Stimulated activated CD4-positive, alpha-beta T cell treated with anti-CD3 and anti-CD28 coated beads, Interleukin-12 subunit alpha, Interleukin-12 subunit beta, amount 100 ng/mL, for 24 hours (primary cell): Measurements from ENCODE around the gene YIPF7.

Source experiments
- DNase-seq, 2 experiments: peaks; one replicate each; pipeline ENCODE4 v3.0.0-alpha.2; 2020; ENCODE audit warnings: low read depth in 2 of 2

YIPF7 gene

DNA sequence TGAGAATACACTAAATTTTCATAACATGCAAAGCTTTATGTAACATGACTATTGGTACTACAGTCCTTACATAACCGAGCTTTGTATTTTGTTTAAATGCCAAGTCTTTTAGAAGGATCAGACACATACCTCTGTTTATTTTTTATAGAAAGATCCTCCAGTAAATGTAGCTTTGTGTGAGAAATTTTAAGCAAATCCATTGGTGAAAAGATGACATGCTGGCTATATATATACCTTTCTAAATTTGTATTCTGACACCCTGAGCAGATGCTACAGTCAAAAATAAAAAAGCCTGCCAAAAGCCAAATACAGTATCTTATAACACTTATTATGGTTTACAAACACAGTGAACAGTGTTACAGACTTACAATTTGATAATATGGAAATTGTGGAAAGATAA is at the start of gene YIPF7:
Gene YIPF7, minus strand, starts transcription at position 201 of the 400 bp plus-strand sequence. CDS start 1,525 bp downstream, outside the sequence.
- no peak for DNase-seq

DNA sequence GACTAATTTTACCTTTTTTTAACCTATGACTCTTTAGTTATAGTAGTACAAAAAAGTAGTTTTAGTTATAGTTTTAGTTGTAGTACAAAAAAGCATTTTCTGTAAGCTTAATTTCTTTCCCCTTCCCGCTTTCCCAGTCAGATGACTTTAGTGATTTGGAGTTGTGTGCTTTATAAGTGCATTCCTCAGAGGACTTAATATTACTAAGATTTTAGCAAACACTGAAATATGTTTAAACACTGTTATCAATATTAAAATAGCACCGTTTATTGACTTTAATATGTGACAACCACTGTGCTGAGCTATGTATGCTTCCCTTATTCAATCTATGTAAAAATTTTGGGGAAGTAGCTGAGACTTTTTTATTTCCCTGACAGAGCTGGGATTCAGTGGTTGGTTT is 49.6 kb upstream of the YIPF7 start:
- no peak for DNase-seq

- no peak for DNase-seq
These were observed 49.0 kb upstream of the YIPF7 start for GRCh38 chr4:44700427-44700826.

- no peak for DNase-seq
These were observed 33.2 kb upstream of the YIPF7 start for GRCh38 chr4:44684648-44685047.

- DNase-seq: no peak
These were observed 27.6 kb upstream of the YIPF7 start for GRCh38 chr4:44679060-44679459.

GRCh38 chr4:44678094-44679041 is 26.9 kb upstream of the YIPF7 start, which contains the start of gene GUF1:
TSS of gene GUF1 (plus strand) at chr4:44678420. CDS start at chr4:44678623, 203 bp downstream.
- peak; percentile 78 to 80 for DNase-seq

DNA sequence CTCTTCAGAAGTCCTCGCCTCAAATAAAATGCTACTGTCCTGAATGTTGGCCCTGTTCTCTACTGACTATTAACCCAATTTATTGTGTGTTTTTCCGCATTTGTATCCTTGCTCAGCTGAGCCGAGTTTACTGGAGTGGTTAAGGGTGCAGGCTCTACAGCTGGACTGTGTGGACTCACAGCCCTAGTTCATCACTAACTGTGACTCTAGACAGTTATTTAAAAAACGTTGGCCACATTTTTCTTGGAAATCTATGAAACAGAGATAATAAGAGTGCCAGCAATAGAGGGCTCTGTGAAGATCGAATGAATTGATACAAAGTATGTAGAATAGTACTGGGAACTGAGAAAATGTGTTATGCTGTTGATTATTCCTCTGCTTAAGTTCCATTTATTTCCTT is 23.9 kb upstream of the YIPF7 start:
- DNase-seq: no peak

DNA sequence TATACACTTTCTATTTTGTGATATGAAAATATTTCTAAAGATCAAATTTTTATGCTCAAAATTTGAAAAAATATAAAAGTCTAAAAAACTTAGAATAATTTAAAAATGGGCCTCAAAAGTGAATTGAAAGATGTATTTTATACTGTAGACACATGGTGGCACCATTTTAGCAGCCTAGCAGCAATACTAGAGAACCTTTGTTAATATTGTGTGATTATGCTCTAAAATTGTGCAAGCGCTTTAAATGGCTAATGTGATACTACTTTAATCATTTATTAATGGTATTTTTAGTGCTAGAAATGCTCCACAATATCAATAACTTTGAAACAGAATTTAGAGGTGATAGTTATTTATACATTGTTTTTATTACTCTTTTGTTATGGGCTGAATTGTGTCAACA is 23.0 kb upstream of the YIPF7 start:
- no peak for DNase-seq

DNA sequence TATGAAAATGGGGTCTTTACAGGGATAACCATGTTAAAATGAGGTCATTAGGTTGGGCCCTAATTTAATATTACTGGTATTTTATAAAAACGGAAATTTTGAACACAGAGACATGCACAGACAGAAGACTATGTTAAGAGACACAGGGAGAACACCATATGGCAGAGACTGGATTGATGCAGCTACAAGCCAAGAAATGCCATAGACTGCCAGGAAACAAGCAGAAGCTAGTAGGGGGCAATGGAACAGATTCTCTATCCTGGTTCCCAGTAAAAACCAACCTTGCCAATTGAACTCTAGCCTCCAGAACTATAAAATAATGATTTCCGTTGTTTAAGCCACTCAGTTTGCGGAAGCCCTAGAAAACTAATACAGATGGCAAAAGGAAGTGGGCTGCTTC is 20.2 kb upstream of the YIPF7 start:
- no peak for DNase-seq

- DNase-seq: no peak
These were observed 19.2 kb upstream of the YIPF7 start for GRCh38 chr4:44670506-44671199.

GRCh38 chr4:44668526-44668925 is 17.1 kb upstream of the YIPF7 start:
- no peak for DNase-seq

DNA sequence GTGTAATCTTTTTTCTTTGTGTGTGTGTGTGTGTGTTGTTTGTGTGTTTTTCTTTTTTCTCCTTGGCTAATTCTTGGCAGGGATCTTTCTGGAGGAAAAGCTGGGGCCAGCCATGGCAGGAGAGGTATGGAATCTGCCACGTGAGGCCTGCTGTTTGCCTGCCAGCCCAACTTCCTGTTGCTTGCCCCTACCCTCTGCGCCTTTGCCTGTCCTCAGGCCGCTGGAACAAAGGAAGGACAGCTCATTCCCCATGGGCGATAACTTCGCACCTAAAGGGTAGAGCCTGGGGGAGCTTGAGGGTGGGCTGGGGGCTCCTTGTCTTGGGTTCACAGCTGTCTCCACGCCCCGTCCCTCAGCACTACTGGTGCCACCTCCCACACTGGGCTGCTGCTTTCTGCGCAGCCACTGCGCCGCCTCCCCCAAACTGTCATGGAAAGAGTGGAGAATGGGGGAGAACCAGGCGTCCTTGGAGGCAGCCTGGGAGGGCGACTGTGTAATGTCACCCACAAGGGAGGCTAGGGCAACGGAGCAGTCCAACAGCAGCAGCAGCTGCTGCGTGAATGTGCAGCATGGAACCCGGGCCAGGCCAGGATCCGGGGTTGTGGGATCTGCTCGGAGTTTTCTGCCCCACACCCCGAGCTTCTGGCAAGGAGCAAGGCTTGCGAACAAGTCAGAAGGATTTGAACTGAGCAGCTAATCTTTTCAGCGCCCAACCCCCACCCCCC is 12.3 kb upstream of the YIPF7 start:
- DNase-seq: no peak

- DNase-seq: no peak
These were observed 11.2 kb upstream of the YIPF7 start for GRCh38 chr4:44662623-44663005.

DNA sequence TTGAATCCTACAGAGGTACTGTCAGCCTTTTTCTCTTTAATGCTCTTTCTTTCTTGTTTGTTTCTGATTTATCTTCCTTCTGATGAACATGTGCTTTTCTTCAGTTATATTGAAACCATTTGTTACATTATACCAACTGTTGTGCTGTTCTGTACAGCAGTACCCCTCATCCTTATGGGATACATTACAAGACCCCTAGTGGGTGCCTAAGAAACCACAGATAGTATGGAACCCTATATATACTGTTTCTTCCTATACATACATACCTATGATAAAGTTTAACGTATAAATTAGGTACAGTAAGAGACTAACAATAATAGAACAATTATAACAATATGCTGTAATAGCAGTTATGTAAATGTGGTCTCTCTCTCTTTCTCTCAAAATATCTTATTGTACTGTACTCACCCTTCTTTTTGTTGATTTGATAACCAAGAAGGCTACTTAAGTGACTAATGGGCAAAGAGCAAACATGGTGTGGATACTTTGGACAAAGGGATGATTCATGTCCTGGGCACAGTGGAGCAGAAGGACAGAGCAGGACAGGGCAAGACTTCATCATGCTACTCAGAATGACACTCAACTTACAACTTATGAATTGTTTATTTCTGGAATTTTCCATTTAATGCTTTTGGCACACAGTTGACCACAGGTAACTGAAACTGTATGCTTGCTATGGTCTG is 10.7 kb upstream of the YIPF7 start:
- DNase-seq: no peak

- DNase-seq: no peak
These were observed 9.0 kb upstream of the YIPF7 start for GRCh38 chr4:44660396-44660795.

- no peak for DNase-seq
These were observed 577 bp upstream of the YIPF7 start for GRCh38 chr4:44652002-44652401.

DNA sequence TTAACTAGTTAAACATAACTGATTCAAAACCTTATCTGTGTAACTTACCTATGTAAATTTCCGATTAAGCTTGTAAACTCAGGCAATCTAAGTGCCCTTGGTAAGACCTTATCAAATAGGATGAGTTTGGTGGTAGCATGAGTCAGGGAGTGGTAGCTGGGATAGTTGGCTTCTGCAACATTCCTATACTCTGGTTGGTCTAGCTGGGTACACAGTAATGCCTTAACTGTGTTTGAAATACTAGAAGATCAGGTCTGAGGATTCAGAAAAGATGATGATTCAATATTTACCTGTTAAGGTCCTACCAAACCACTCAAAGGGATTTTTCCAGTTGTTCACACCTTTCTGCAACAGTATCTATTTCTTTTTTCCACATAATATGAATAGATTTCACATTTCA is 5.3 kb downstream of the YIPF7 start:
- DNase-seq: no peak

GRCh38 chr4:44638091-44638490 is 13.3 kb downstream of the YIPF7 start:
- DNase-seq: no peak

- no peak for DNase-seq
These were observed 18.7 kb downstream of the YIPF7 start for GRCh38 chr4:44632733-44633132.

GRCh38 chr4:44632089-44632488 is 19.3 kb downstream of the YIPF7 start:
- DNase-seq: no peak

DNA sequence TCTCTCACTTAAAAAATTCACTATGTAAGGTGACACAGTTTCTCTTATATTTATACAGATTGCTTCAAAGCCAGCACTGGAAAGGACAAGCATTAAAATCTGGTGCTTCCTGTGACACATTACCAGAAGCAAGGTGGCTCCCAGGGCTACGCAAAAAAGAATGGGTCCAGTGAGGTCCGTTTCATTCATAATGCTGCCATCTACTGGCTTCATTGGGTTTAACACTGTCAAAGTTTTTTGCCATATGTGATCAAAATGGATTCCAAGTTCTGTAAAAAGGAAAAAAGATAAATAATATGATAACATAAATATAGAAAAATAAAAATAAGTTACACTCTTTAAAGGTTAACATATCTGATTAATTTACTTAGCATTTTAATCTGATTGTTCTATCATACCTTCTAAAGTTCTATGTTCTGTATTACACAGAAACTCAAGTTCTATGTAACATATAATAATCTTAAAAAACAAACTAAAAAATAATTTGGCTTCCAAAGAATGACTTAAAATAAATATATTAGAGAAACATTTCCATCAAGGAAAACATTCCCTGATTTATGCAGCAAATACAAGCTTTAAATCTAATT is 22.1 kb downstream of the YIPF7 start:
- peak in 1 of 2 experiments; percentile 5 for DNase-seq
